Ascending aorta (tissue), 2 donors: ENCODE results near the gene HMCN2. TPM values are rescaled to one million over a fixed set of nuclear protein-coding genes. Genes with fewer than 3 reads are reported as not detected.

Source experiments
- DNase-seq, 2 donors: peaks; one replicate each; pipeline ENCODE4 v3.0.0-alpha.2; 2019; ENCODE audit warnings: low spot score in 2 of 2
- H3K27ac ChIP-seq, 2 donors: fragments of 200-600 bp; sonication (generic); one replicate each; pipeline ENCODE4 v1.5.1; 2016 to 2017; ENCODE audit warnings: mild to moderate bottlenecking in 1 of 2
- H3K27me3 ChIP-seq: fragments of 200-600 bp; sonication (generic); one replicate; pipeline ENCODE4 v1.5.1; 2017
- H3K36me3 ChIP-seq, 2 donors: fragments of 200-600 bp; sonication (generic); one replicate each; pipeline ENCODE4 v1.5.1; 2016
- H3K4me1 ChIP-seq, 2 donors: fragments of 200-600 bp; sonication (generic); one replicate each; pipeline ENCODE4 v1.5.1; 2016 to 2017; ENCODE audit warnings: mild to moderate bottlenecking in 1 of 2
- H3K4me3 ChIP-seq, 2 donors: fragments of 200-600 bp; sonication (generic); one replicate each; pipeline ENCODE4 v1.5.1; 2016 to 2017; ENCODE audit warnings: mild to moderate bottlenecking in 1 of 2
- H3K9me3 ChIP-seq, 2 donors: fragments of 200-600 bp; sonication (generic); one replicate each; pipeline ENCODE4 v1.5.1; 2016
- intact Hi-C: fragments of 100-400 bp; cut with DNase I; formaldehyde crosslinking; loops from one replicate; pipeline ENCODE4 v1.15.1; 2023
- total RNA-seq: library from RNA; depleted of rRNA; stranded (reverse); fragments of >200 nt; gene quantifications from one replicate; pipeline ENCODE4 v1.1.0, GENCODE V29; 2016
- TF ChIP-seq, protein P1 (sequence below), 3 experiments: fragments of 200-600 bp in 2 of 3; fragments of 450-650 bp in 1 of 3; sonication (generic) in 2 of 3; IDR thresholded peaks; one replicate each; pipeline ENCODE4 v1.5.1; 2016 to 2019; ENCODE audit warnings: antibody characterized with exemption in 3 of 3, mild to moderate bottlenecking in 1 of 3, moderate library complexity in 1 of 3

HMCN2 gene
- total RNA-seq, 1 donor from 2014 or later, result 7.5 TPM

DNA sequence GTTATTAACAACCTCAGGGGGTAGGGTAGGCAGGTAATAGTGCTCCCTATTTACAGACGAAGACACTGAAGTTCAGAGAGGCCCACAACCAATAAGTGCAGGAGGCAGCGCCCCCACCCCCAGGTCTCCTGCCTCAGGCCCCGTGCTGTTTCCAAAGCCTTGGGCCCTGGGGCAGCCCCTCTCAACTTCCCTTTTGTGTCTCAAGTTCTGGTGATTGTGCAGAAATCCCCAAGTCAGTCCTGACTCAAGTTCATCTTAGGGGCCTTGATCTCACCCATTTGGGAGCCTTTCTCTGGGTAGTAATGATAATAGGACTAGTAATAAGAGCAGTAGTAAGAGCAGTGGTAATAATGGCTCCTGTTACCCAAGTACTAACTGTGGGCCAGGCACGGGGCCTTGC lies 143.7 kb downstream of the HMCN2 start:
- Histone ChIP-seq H3K27me3 (no peaks in the 10 kb centered on the region), H3K9me3 (no peaks in the 10 kb centered on the region), H3K4me1 (no peaks in the 10 kb centered on the region), H3K36me3 (no peaks in the 10 kb centered on the region), H3K27ac (no peak overlapping the region), H3K4me3 (no peak overlapping the region)
- intact Hi-C loops, result no loop called here
- no peak for DNase-seq
- TF ChIP-seq, protein P1, sequence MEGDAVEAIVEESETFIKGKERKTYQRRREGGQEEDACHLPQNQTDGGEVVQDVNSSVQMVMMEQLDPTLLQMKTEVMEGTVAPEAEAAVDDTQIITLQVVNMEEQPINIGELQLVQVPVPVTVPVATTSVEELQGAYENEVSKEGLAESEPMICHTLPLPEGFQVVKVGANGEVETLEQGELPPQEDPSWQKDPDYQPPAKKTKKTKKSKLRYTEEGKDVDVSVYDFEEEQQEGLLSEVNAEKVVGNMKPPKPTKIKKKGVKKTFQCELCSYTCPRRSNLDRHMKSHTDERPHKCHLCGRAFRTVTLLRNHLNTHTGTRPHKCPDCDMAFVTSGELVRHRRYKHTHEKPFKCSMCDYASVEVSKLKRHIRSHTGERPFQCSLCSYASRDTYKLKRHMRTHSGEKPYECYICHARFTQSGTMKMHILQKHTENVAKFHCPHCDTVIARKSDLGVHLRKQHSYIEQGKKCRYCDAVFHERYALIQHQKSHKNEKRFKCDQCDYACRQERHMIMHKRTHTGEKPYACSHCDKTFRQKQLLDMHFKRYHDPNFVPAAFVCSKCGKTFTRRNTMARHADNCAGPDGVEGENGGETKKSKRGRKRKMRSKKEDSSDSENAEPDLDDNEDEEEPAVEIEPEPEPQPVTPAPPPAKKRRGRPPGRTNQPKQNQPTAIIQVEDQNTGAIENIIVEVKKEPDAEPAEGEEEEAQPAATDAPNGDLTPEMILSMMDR (IDR thresholded peaks at IDR 0.05), result no peak

DNA sequence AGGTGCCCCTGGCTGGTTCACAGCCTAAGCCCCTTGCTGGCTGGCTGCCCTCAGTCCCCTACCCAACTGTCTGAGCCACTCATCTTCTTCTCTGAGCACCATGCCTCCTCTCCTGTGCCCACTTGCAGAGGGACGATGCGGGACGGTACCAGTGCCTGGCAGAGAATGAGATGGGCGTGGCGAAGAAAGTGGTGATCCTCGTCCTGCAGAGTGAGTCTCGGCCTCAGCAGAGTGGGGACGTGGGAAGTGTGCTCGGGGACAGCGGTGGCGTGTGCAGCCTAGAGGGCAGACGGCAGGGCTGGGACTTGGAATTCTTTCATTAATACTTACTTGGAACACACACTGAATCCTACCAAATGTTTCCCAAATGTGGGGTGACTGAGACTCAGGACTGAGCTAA lies 144.9 kb downstream of the HMCN2 start:
- Histone ChIP-seq H3K9me3 (no peaks in the 10 kb centered on the region), H3K27ac (no peak overlapping the region), H3K36me3 (no peaks in the 10 kb centered on the region), H3K4me3 (no peak overlapping the region), H3K4me1 (no peaks in the 10 kb centered on the region), H3K27me3 (no peaks in the 10 kb centered on the region)
- no peak for DNase-seq
- intact Hi-C loops, result no loop called here
- TF ChIP-seq, protein P1 (IDR thresholded peaks at IDR 0.05), result no peak

DNA sequence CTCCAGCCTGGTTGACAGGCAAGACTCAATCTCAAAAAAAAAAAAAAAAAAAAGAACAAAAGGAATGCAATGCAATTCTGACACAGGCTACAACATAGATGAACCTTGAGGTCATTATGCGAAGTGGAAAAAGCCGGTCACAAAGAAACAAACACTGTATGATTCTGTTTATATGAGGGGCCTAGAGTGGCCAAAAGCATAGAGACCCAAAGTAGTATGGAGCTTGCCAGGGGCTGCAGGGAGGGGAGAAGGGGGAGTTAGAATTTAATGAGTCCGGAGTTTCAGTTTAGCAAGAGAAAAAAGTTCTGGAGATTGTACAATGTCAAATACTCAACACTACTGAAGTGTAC lies 146.0 kb downstream of the HMCN2 start:
- intact Hi-C loops, result no loop called here
- TF ChIP-seq, protein P1 (IDR thresholded peaks at IDR 0.05), result no peak
- Histone ChIP-seq H3K27me3 (no peaks in the 10 kb centered on the region), H3K4me3 (no peak overlapping the region), H3K36me3 (no peaks in the 10 kb centered on the region), H3K27ac (no peak overlapping the region), H3K9me3 (no peaks in the 10 kb centered on the region), H3K4me1 (no peaks in the 10 kb centered on the region)
- no peak for DNase-seq

DNA sequence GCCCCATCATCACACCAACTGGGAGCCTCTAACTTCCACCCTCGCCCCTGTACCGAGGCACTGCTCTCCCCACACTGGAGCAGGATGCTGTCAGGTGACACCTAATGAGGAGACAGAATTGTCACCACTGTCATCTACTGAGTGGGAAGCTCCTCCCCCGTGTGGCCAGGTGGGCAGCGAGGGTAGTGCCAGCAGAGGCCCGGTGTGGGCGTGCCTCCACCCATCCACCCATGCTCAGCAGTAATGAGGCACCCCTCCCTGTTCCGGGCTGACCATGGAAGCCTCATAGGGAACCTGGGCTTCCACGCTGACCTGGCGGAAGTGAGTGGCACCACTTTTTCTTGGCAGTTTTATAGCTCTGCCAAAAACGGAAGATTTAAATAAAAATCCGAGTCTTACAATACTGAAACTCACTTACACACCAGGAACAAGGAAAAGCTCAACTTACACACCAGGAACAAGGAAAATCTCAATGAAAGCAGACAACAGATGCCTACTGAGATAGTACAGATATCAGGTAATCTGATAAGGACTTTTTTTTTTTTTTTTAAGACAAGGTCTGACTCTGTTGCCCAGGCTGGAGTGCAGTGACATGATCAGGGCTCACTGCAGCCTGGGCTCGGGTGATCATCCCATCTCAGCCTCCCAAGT lies 148.6 kb downstream of the HMCN2 start:
- no peaks in the 10 kb centered on the region for H3K4me1 ChIP-seq
- no peaks in the 10 kb centered on the region for H3K27me3 ChIP-seq
- H3K36me3 ChIP-seq, result no peaks in the 10 kb centered on the region
- DNase-seq, result no peak
- intact Hi-C loops, result no loop called here
- no peak overlapping the region for H3K27ac ChIP-seq
- H3K9me3 ChIP-seq, result no peaks in the 10 kb centered on the region
- H3K4me3 ChIP-seq, result no peak overlapping the region
- TF ChIP-seq, protein P1 (IDR thresholded peaks at IDR 0.05), result no peak

DNA sequence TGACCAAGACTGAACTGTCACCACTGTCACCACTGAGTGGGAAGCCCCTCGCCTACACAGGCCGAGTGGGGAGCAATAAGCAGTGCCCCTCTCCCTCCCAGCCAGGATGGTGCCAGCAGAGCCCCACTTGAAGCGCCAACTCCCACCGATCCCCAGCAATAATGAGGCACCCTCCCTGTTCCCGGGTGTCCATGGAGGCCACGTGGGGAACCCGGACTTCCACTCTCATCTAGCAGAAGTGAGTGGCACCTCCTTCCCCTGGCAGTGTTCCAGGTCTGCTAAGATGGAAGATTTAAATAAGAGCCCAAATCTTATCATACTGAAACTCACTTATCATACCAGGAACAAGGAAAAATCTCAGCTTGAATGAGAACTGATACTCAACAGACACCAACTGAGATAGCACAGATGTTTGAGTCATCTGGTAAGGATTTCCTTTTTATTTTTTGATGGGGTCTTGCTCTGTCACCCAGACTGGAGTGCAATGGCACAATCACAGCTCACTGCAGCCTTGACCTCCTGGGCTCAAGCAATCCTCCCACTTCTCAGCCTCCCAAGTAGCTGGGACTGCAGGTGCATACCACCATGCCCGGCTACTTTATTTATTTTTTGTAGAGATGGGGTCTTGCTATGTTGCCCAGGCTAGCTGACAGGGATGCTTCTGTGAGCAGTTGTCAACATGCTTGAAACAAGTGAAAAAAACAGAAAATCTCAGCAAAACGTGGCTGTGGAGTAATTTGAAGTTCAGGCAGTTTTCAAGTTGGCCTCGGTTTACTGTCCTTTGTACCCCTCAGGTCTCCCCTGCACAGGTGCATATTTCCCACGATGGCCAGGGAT lies 149.6 kb downstream of the HMCN2 start:
- no peaks in the 10 kb centered on the region for H3K27me3 ChIP-seq
- no peak overlapping the region for H3K27ac ChIP-seq
- no peaks in the 10 kb centered on the region for H3K4me1 ChIP-seq
- H3K9me3 ChIP-seq, result no peaks in the 10 kb centered on the region
- no peak for DNase-seq
- H3K4me3 ChIP-seq, result no peak overlapping the region
- TF ChIP-seq, protein P1 (IDR thresholded peaks at IDR 0.05), result no peak
- H3K36me3 ChIP-seq, result no peaks in the 10 kb centered on the region
- intact Hi-C loops, result no loop called here
